ENCODE results near the gene UCN.
"Not testable (repeated sequence)": the region's sequence is repeated elsewhere in the genome, so short reads cannot be mapped to it uniquely, and the experiment has no call there.

The UCN gene

DNA sequence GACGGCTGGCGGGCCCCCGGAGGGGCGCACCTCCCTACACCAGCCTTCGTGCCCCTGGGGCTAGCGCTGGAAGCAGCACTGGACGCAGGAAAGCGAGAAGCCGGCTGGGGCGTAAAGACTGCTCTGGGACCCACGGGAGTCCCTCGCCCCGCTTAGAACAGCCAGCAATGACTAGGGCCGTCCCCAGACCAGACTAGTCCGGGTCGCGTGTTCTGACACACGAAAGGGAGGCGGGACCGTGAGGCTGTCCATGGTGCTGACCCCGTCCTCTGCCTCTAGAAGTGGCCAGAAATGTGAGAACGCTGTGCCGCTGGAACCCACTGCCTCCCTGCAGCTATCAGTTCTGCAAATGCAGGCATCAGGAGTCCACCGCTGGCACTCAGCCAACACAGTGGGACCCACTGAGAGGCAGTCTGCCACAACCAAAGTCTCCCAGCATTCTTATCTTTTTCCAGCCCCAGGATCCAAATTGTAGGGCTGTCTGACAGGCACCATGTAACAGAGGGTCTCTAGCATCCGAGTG lies at the start of gene UCN:
TSS of gene UCN (minus strand) at position 87 of the 523 bp plus-strand sequence. CDS start 550 bp downstream, outside the sequence.
- peak in 1 of 58 donors; percentile 5 for DNase-seq

- DNase-seq: peak; percentile 77 to 100 (median 96)
Measured at GRCh38 chr2:27356382-27357181, 48.3 kb upstream of the UCN start, which contains the start of gene GTF3C2. TSS of gene GTF3C2 (minus strand) at chr2:27356764. CDS start at chr2:27343554, 13,210 bp downstream.

DNA sequence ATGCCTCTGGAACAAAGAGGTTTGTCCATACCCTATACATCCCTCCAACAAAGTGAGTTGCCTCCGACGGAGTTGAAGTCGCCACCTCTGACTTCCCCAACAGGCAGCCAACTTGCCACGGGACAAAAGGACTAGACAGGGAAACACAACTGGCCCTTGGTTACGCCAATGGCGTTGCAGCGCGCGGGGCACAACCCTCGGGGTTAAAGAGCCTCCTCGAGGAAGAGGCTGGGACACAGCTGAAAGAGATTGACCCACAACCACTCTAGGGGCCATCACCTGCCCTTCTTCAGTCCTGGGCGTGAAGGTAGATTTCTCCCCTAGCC lies 47.8 kb upstream of the UCN start:
- peak in 7 of 58 donors; percentile 15 to 53 (median 44) for DNase-seq

- DNase-seq: no peak
Measured at GRCh38 chr2:27354597-27354927, 46.3 kb upstream of the UCN start.

- DNase-seq: no peak
Measured at GRCh38 chr2:27353762-27354596, 45.7 kb upstream of the UCN start.

DNA sequence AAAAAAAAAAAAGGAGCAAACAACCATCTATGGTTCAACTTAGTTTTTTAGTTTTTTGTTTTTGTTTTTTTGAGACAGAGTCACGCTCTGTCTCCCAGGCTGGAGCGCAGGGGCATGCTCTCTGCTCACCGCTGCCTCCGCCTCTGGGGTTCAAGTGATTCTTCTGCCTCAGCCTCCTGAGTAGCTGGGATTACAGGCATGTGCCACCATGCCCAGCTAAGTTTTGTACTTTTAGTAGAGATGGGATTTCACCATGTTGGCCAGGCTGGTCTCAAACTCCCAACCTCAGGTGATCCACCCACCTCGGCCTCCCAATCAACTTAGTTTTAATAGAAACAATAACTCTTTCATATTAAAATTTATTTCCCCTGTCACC lies 45.1 kb upstream of the UCN start:
- DNase-seq: not testable (repeated sequence)

DNA sequence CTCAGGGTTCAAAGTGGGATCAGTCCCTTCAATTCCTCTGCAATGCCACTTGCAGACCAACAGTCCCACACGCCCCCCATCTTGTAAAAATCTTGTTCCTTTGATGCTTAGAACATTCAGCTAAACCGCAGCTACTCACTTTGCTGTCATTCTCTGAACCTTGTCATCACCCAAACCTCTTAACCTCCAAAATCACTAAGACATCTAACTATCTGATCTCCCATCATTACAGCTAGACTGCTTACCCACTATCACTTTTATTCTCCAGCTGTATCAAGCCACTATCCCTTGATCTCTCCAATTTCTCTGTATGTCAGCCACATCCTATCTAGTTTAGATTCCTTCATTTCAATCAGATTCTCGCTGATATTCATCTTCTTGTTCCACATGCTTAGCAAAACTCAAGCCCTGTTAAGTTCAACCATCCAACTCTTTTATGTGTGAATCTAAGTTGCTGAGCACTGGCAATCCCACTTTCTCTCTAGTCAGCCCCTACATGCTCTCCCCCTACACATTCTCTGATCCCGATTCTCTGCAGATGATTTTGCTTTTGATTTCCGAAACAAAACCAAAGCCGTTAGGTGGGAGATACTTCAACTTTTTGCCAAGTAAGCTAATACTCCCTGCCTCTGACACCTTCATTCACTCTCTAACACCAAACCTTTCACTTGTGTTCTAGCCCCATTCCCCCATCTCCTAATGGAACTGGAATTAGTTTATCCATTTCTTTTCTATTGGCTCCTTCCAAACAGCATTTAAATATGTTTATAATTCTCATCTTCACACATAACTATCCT lies 43.8 kb upstream of the UCN start:
- DNase-seq: no peak

DNA sequence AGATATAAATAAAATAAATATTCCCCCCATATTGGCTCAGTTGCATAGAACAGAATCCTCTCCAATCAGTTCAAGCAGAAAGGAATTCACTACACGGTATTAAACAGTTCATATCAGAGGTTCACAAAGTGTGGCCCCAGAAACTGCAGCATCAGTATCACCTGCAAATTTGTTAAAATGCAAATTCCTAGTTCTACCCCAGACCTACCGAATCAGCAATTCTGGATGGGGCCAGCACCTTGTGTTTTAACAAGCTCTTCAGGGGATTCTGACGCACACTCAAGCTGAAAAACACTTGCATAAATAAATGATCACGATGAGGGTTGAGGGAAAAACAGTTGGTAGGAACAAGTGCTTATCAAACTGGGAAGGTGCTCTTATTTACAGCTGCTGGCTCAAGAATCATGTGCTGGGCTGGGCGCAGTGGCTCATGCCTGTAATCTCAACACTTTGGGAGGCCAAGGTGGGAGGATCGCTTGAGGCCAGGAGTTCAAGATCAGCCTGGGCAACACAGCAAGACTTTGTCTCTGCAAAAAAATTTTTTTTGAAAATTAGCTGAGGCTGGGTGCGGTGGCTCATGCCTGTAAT lies 42.0 kb upstream of the UCN start:
- no peak for DNase-seq

DNA sequence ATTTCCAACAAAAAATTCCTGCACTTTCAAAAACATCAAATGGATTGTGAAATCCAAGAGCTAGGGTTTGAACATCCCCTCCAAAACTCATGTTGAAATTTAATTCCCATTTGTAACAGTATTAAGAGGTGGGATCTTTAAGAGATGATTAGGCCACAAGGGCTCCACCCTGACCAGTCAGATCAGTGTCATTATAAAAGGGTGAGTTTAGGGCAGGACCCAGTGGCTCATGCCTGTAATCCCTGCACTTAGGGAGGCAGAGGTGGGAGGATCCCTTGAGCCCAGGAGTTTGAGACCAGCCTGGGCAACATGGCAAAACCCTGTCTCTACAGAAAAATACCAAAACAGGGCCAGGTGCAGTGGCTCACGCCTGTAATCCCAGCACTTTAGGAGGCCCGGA lies 39.4 kb upstream of the UCN start:
- DNase-seq: no peak

DNA sequence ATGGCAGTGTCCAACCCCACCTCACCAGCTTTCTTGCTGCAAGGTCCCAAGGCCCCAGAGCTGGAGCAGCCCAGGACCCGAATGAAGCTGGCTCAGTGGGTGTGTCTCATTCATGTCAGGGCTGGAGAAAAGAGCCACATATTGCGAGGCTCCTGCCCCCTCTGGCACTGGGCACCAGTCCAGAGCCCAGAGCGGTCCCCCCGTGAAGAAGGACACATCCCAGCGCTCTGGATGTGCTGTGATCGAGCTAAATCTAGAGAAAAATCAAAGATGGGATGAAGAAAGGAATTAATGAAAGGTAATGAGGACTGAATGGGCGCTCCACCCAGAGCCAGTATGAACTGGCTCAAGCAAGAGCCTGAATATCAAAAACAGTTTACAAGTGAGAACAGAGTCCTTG lies 27.9 kb upstream of the UCN start:
- DNase-seq: no peak

GRCh38 chr2:27335311-27335710 lies 27.1 kb upstream of the UCN start:
- no peak for DNase-seq

DNA sequence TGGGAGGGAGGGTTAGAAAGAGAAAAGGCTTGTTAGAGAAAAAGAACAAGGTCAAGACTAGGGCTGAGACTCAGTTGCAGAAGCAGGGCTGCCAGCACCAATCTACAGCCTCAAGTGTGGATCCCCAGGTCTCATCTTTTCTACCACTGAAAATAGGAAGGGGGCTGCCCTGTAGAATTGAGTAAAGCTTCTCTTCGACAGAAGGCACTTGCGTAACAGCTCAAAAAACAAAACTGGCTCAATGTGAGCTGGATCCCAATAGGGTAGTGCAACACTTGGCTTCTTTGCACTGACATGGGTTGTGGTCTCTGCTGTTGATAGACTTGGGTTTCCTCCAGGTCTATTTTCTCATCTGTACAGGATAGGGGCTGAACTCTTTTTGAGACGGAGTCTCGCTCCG lies 16.5 kb upstream of the UCN start:
- DNase-seq: no peak

- DNase-seq: no peak
Measured at GRCh38 chr2:27323596-27324285, 15.5 kb upstream of the UCN start.

- peak; percentile 53 to 95 (median 87) for DNase-seq
Measured at GRCh38 chr2:27322766-27323595, 14.7 kb upstream of the UCN start, which contains the start of gene MPV17. TSS of gene MPV17 (minus strand) at chr2:27323097. CDS start at chr2:27322517, 580 bp downstream.

GRCh38 chr2:27322301-27322765 lies 14.1 kb upstream of the UCN start:
- peak in 3 of 58 donors; percentile 36 to 43 (median 41) for DNase-seq

DNA sequence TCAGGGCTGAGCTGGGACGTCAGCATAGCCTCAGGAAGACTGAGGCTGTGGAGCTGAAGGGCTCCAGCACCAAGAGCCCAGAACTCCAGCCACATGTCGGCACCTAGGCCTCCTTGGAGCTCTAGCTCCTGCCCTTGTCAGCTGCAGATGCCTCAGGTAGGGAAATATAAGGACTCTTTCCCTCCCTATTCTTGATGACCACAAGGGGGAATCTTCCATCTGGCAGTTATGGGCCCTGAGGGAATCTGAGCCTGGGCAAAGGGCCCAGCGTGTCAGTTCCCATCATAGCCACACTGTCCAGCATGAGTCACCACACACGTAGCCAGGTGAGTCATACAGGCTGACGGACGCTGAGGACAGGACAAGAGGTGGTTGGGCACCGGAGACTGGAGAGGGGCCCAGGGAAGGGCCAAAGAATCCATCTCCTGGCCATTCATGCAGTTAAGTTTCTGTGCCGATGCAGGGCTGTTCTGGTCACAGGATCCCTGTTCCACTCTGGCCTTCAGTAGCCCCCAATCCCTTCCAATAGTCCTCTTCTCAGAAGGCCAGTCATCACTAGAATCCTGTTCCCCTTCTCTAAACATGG lies 12.8 kb upstream of the UCN start:
- peak in 2 of 58 donors; percentile 20 to 28 for DNase-seq

- not testable (repeated sequence) for DNase-seq
Measured at GRCh38 chr2:27319839-27320238, 11.6 kb upstream of the UCN start.

DNA sequence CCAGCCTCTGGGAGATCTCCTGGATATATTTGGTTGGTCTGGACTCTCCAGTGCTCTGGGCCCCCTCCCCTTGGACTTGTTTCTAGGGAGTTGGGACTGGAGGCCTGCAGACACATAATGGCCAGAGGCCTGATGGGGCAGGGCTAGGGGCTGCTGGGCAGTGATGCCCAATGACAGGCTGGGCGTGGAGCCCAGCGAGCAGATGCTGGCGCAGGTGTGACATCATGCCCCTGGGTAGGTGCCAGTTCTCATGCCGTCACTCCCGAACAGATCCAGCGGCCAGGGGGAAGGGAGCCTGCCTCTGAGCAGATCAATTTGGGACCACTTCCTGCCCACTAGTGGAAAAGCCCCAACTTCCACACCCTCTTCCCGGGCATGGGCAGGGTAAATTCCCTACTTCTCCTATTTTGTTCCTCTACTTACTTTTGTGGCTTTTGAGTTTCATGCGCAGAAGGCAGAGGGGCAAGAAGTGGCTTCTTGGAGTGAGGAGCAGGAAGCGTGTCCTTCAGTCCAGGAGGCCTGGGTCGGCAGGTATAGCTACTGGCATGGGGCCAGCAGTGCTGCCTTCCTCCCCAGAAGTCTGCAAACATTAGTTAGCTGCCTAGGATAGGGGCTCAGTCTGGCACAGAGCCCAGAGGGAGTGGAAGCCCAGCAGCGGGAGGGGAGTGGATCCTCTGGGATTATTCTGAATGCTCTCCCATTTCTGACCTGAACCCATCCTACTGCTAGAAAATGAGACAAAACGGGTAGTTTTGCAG lies 8.6 kb upstream of the UCN start:
- DNase-seq: peak in 37 of 58 donors; percentile 6 to 82 (median 43)

Data from anterior cingulate cortex (tissue), 58 donors.